Sciatic nerve (tissue), 2 donors: ENCODE data around the gene GOLGA5. TPM values are rescaled to one million over a fixed set of nuclear protein-coding genes. Genes with fewer than 3 reads are reported as not detected.
"Not testable (repeated sequence)": the region's sequence is repeated elsewhere in the genome, so short reads cannot be mapped to it uniquely, and the experiment has no call there.

Source experiments
- ATAC-seq: fragments of 200-7000 bp; cut with Tn5 transposase; one replicate; pipeline ENCODE4 v1.9.1; 2020; ENCODE audit warnings: mild to moderate bottlenecking, moderate library complexity
- DNase-seq: peaks from one replicate; pipeline ENCODE4 v3.0.0-alpha.2; 2020; ENCODE audit warnings: low spot score
- intact Hi-C: fragments of 100-400 bp; cut with DNase I; formaldehyde crosslinking; loops from one replicate; pipeline ENCODE4 v1.14.2; 2022
- total RNA-seq: library from RNA; stranded (reverse); fragmentation: NEBNext Ultra II Directional; extraction: Animal tissue kit (Norgen Biotek cat#: 25700); gene quantifications from one replicate; pipeline ENCODE4 v1.2.1, GENCODE V29; 2021
- donor health status: DM: no; HTN: no; CAD: no.
- donor health status: DM: no; HTN: no; CAD: no.

GOLGA5 gene
- 32.5 TPM for total RNA-seq

GRCh38 chr14:92793709-92794546 is at the start of gene GOLGA5:
TSS of gene GOLGA5 (plus strand) at chr14:92794305. CDS start at chr14:92797438, 3,133 bp downstream.
- intact Hi-C loops = no loop called here
- ATAC-seq = peak; percentile 99

GRCh38 chr14:92747701-92748258 is 46.3 kb upstream of the GOLGA5 start:
- ATAC-seq (peak; percentile 21), DNase-seq (no peak)
- intact Hi-C loops = no loop called here

More at GRCh38 chr14:92793709-92794546, at the start of gene GOLGA5:
- peak; percentile 99 for DNase-seq

GRCh38 chr14:92748259-92749016 is 45.7 kb upstream of the GOLGA5 start, which contains the start of gene LGMN:
TSS of gene LGMN (minus strand) at chr14:92748627. CDS start at chr14:92732786, 15,841 bp downstream.
- ATAC-seq (peak; percentile 99), DNase-seq (peak; percentile 97)
- intact Hi-C loops = no loop called here

GRCh38 chr14:92750222-92750728 is 43.8 kb upstream of the GOLGA5 start:
- intact Hi-C loops, ATAC-seq, DNase-seq: not testable (repeated sequence)

- DNase-seq (no peak), ATAC-seq (no peak)
- intact Hi-C loops = no loop called here
Measured at GRCh38 chr14:92750994-92751400, 43.1 kb upstream of the GOLGA5 start.

GRCh38 chr14:92751819-92752218 is 42.3 kb upstream of the GOLGA5 start:
- DNase-seq = no peak
- no peak for ATAC-seq
- intact Hi-C loops = no loop called here

- intact Hi-C loops = no loop called here
- ATAC-seq = peak; percentile 18
- no peak for DNase-seq
Measured at GRCh38 chr14:92753250-92753649, 40.9 kb upstream of the GOLGA5 start.

- intact Hi-C loops = no loop called here
- DNase-seq (no peak), ATAC-seq (no peak)
Measured at GRCh38 chr14:92754966-92755365, 39.1 kb upstream of the GOLGA5 start.

- ATAC-seq (peak; percentile 46), DNase-seq (no peak)
- intact Hi-C loops = no loop called here
Measured at GRCh38 chr14:92755495-92755894, 38.6 kb upstream of the GOLGA5 start.

- no peak for ATAC-seq
- DNase-seq = no peak
- intact Hi-C loops = no loop called here
Measured at GRCh38 chr14:92756446-92756845, 37.7 kb upstream of the GOLGA5 start.

GRCh38 chr14:92759300-92759678 is 34.8 kb upstream of the GOLGA5 start:
- intact Hi-C loops = no loop called here
- DNase-seq (no peak), ATAC-seq (no peak)

- DNase-seq (no peak), ATAC-seq (no peak)
- intact Hi-C loops = no loop called here
Measured at GRCh38 chr14:92759679-92760523, 34.2 kb upstream of the GOLGA5 start.

GRCh38 chr14:92760524-92760805 is 33.6 kb upstream of the GOLGA5 start:
- no peak for ATAC-seq
- intact Hi-C loops = no loop called here

GRCh38 chr14:92763666-92764631 is 30.2 kb upstream of the GOLGA5 start:
- peak; percentile 51 for ATAC-seq
- DNase-seq, intact Hi-C loops: not testable (repeated sequence)

More at GRCh38 chr14:92760524-92760805, 33.6 kb upstream of the GOLGA5 start:
- DNase-seq = no peak

GRCh38 chr14:92768236-92768635 is 25.9 kb upstream of the GOLGA5 start:
- ATAC-seq = peak; percentile 68
- intact Hi-C loops, DNase-seq: not testable (repeated sequence)

GRCh38 chr14:92768795-92769194 is 25.3 kb upstream of the GOLGA5 start:
- ATAC-seq (no peak), DNase-seq (no peak)
- intact Hi-C loops = no loop called here

- DNase-seq (no peak), ATAC-seq (peak; percentile 28)
- intact Hi-C loops = no loop called here
Measured at GRCh38 chr14:92770484-92770883, 23.6 kb upstream of the GOLGA5 start.

GRCh38 chr14:92774572-92774971 is 19.5 kb upstream of the GOLGA5 start:
- intact Hi-C loops = no loop called here
- no peak for DNase-seq
- ATAC-seq = no peak
